B cell (primary cell): ENCODE data around the gene HSPBP1. TPM values are rescaled to one million over a fixed set of nuclear protein-coding genes. Genes with fewer than 3 reads are reported as not detected.

Experiments used
- ATAC-seq: fragments of 200-7000 bp; cut with Tn5 transposase; one replicate; pipeline ENCODE4 v1.10.0; 2021; ENCODE audit warnings: low read depth, mild to moderate bottlenecking, moderate number of reproducible peaks, moderate library complexity
- CTCF ChIA-PET: fragments of 350-600 bp; sonication (Branson Sonifier 250); formaldehyde crosslinking; loops from one replicate; lab custom pipeline; 2021; ENCODE audit warnings: antibody characterized with exemption, inconsistent platforms; lab: Charles Lee
- POLR2A ChIA-PET: fragments of 350-600 bp; sonication (Branson Sonifier 250); formaldehyde crosslinking; loops from one replicate; lab custom pipeline; 2021; ENCODE audit warnings: antibody characterized with exemption; lab: Charles Lee
- DNase-seq: peaks from one replicate; pipeline ENCODE4 v3.0.0; 2013
- H2AFZ ChIP-seq: 2 replicates; pipeline ENCODE4 v1.6.1; 2012; ENCODE audit warnings: mild to moderate bottlenecking, low read depth, low read length; ENCODE audit not compliant: insufficient read depth, poor library complexity, severe bottlenecking
- H3K27ac ChIP-seq, 2 donors: 1 replicate in 1 of 2; 2 replicates in 1 of 2; pipeline ENCODE4 v1.5.1; 2012 to 2013; ENCODE audit warnings: low read length in 2 of 2, mild to moderate bottlenecking in 2 of 2, moderate library complexity in 1 of 2
- H3K27me3 ChIP-seq, 4 experiments: fragments of 200-600 bp in 1 of 4; sonication (generic) in 1 of 4; replicated peaks in 1 of 4; 1 replicate in 2 of 4; 2 replicates in 2 of 4; pipeline versions ENCODE4 v1.6.1 to v1.7.0; 2013 to 2016; ENCODE audit warnings: low read length in 3 of 4, mild to moderate bottlenecking in 2 of 4, mixed read lengths in 1 of 4, moderate library complexity in 1 of 4; ENCODE audit not compliant: insufficient read depth in 4 of 4, control insufficient read depth in 3 of 4; ENCODE audit errors: control extremely low read depth in 1 of 4
- H3K36me3 ChIP-seq, 2 experiments: replicated peaks in 1 of 2; 1 replicate in 1 of 2; 2 replicates in 1 of 2; pipeline versions ENCODE4 v1.6.1 to v1.7.1; 2013; ENCODE audit warnings: low read length in 1 of 2; ENCODE audit not compliant: insufficient read depth in 2 of 2, control insufficient read depth in 1 of 2; ENCODE audit errors: control extremely low read depth in 1 of 2, extremely low read depth in 1 of 2
- H3K4me1 ChIP-seq, 2 donors: fragments of 200-600 bp in 1 of 2; sonication (generic) in 1 of 2; 1 replicate in 1 of 2; 2 replicates in 1 of 2; pipeline versions ENCODE4 v1.5.1 to v1.6.1; 2013 to 2017; ENCODE audit warnings: low read length in 2 of 2; ENCODE audit not compliant: control insufficient read depth in 2 of 2, insufficient read depth in 2 of 2
- H3K4me2 ChIP-seq: replicated peaks from 2 replicates; pipeline ENCODE3; 2012; ENCODE audit warnings: mild to moderate bottlenecking, low read depth, low read length; ENCODE audit not compliant: poor library complexity, severe bottlenecking
- H3K4me3 ChIP-seq, 5 experiments: fragments of 200-600 bp in 1 of 5; sonication (generic) in 1 of 5; 1 replicate in 3 of 5; 2 replicates in 2 of 5; pipeline versions ENCODE4 v1.5.1 to v1.7.0; 2011 to 2016; ENCODE audit warnings: low read length in 4 of 5, mild to moderate bottlenecking in 4 of 5, low read depth in 2 of 5, control low read depth in 1 of 5, moderate library complexity in 1 of 5; ENCODE audit not compliant: insufficient read depth in 1 of 5; ENCODE audit errors: control extremely low read depth in 1 of 5, extremely low read depth in 1 of 5
- H3K79me2 ChIP-seq: fragments of 200-600 bp; sonication (generic); one replicate; pipeline ENCODE4 v1.6.0; 2016; ENCODE audit warnings: low read length; ENCODE audit not compliant: control insufficient read depth, insufficient read depth
- H3K9ac ChIP-seq: fragments of 200-600 bp; sonication (generic); 2 replicates; pipeline ENCODE4 v1.6.1; 2017; ENCODE audit warnings: mild to moderate bottlenecking, low read length, moderate library complexity
- H3K9me3 ChIP-seq, 3 donors: one replicate each; pipeline versions ENCODE4 v1.6.1 to v1.7.1; 2013; ENCODE audit warnings: low read length in 2 of 3; ENCODE audit not compliant: control insufficient read depth in 2 of 3, insufficient read depth in 1 of 3; ENCODE audit errors: control extremely low read depth in 1 of 3
- H4K20me1 ChIP-seq: 2 replicates; pipeline ENCODE4 v1.6.0; 2012; ENCODE audit warnings: mild to moderate bottlenecking, low read length; ENCODE audit not compliant: insufficient read depth, control insufficient read depth, poor library complexity, severe bottlenecking
- H3K27ac Mint-ChIP-seq: one replicate; pipeline ENCODE4 v1.8.0; 2021; ENCODE audit warnings: mixed read lengths
- H3K27me3 Mint-ChIP-seq: one replicate; pipeline ENCODE4 v1.8.0; 2021; ENCODE audit warnings: mixed read lengths
- H3K4me1 Mint-ChIP-seq: one replicate; pipeline ENCODE4 v1.8.0; 2021; ENCODE audit warnings: mixed read lengths
- H3K4me3 Mint-ChIP-seq: one replicate; pipeline ENCODE4 v1.8.0; 2021; ENCODE audit warnings: mixed read lengths
- H3K9me3 Mint-ChIP-seq: one replicate; pipeline ENCODE4 v1.8.0; 2022; ENCODE audit warnings: mixed read lengths; ENCODE audit not compliant: insufficient read depth
- CTCF ChIP-seq: fragments of 200-600 bp; IDR thresholded peaks from one replicate; pipeline ENCODE4 v1.8.0; 2022; ENCODE audit warnings: antibody characterized with exemption, mild to moderate bottlenecking
- EZH2 ChIP-seq: IDR thresholded peaks from 2 replicates; pipeline ENCODE4 v1.6.1; 2012; ENCODE audit warnings: borderline replicate concordance, low read depth, mild to moderate bottlenecking, moderate library complexity, low read length; ENCODE audit not compliant: insufficient read depth, poor library complexity, severe bottlenecking
- WGBS: methylation state at CpG from one replicate; pipeline ENCODE4 v1.1.5; 2013; ENCODE audit warnings: missing lambda C conversion rate; ENCODE audit not compliant: insufficient coverage; 5-methylcytosine and 5-hydroxymethylcytosine counted together
- intact Hi-C: fragments of 100-400 bp; cut with micrococcal nuclease; formaldehyde crosslinking; loops from one replicate; pipeline ENCODE4 v1.10.0; 2022
- polyA plus RNA-seq: library from polyadenylated mRNA; depleted of rRNA; stranded (reverse); fragments of >200 nt; gene quantifications from 2 replicates; pipeline ENCODE4 v1.2.3, GENCODE V29; 2012
- total RNA-seq, 2 donors: library from RNA; stranded (reverse); fragments of 120-200 nt in 1 of 2; gene quantifications; 1 replicate in 1 of 2; 2 replicates in 1 of 2; pipeline versions ENCODE4 v1.2.3 to v1.2.4, GENCODE V29; 2013 to 2022

The HSPBP1 gene
- total and polyA plus RNA-seq, 2 donors (not counting 1 experiment from before 2014, with no cell fraction given): 15.6 to 19.0 TPM

GRCh38 chr19:55229145-55229788, 50.6 kb downstream of the HSPBP1 start:
- intact Hi-C loops: no loop called here
- Histone ChIP-seq H4K20me1 (peaks cover 77% of the 10 kb centered on the region), H3K79me2 (peaks cover 5% of the 10 kb centered on the region), H3K4me2 (no peak overlapping the region), H3K4me3 (no peak overlapping the region), H3K9me3 (no peaks in the 10 kb centered on the region), H3K27ac (no peak overlapping the region), H3K4me1 (no peaks in the 10 kb centered on the region), H2AFZ (no peak overlapping the region), H3K36me3 (peaks cover 0 to 72% of the 10 kb centered on the region in 2 experiments), H3K27me3 (no peaks in the 10 kb centered on the region), H3K9ac (no peak overlapping the region)
- TF ChIP-seq EZH2 (no peak), CTCF (no peak)
- 93% methylated on average over 11 of the region's 18 CpGs for WGBS
- POLR2A ChIA-PET: interaction anchor here (0.8 kb wide), 1 partner anchor 24 kb away, joined by 5 read pairs; no protein-coding TSS in a partner anchor
- Mint-ChIP-seq H3K4me1 (peaks cover 3% of the 10 kb centered on the region), H3K4me3 (no peak overlapping the region), H3K27me3 (no peaks in the 10 kb centered on the region), H3K9me3 (no peaks in the 10 kb centered on the region), H3K27ac (no peak overlapping the region)
- DNase-seq: no peak
- ATAC-seq: no peak
- CTCF ChIA-PET: no interaction called here

- intact Hi-C loops: no loop called here
- TF ChIP-seq EZH2 (no peak), CTCF (no peak)
- no peaks in the 10 kb centered on the region for H3K27me3 Mint-ChIP-seq
- DNase-seq: no peak
- no peak within 1 kb of the TSS for H3K4me3 ChIP-seq
- peaks cover 3% of the 10 kb centered on the region for H3K4me1 Mint-ChIP-seq
- peaks cover 73% of the 10 kb centered on the region for H4K20me1 ChIP-seq
- no peaks in the 10 kb centered on the region for H3K9me3 Mint-ChIP-seq
- ATAC-seq: no peak
- H3K9me3 ChIP-seq: no peaks in the 10 kb centered on the region
- H3K9ac ChIP-seq: no peak within 1 kb of the TSS
- H3K27ac ChIP-seq: no peak within 1 kb of the TSS
- H3K79me2 ChIP-seq: peaks cover 5% of the 10 kb centered on the region
- no peak within 1 kb of the TSS for H2AFZ ChIP-seq
- no peak within 1 kb of the TSS for H3K4me3 Mint-ChIP-seq
- H3K4me1 ChIP-seq: no peaks in the 10 kb centered on the region
- H3K27ac Mint-ChIP-seq: no peak within 1 kb of the TSS
- WGBS: 88% methylated on average over 12 of the region's 12 CpGs
- peaks cover 0 to 69% of the 10 kb centered on the region in 2 experiments for H3K36me3 ChIP-seq
- no peaks in the 10 kb centered on the region for H3K27me3 ChIP-seq
- ChIA-PET CTCF (no interaction called here), POLR2A (no interaction called here)
- H3K4me2 ChIP-seq: no peak within 1 kb of the TSS
Measured at GRCh38 chr19:55228403-55229031, 51.4 kb downstream of the HSPBP1 start, which contains the start of gene TMEM86B. Gene TMEM86B, minus strand, starts transcription at chr19:55228763. Its CDS starts 22 bp downstream, at chr19:55228741.
